Measurements from ENCODE around the gene COG2. TPM values are rescaled to one million over a fixed set of nuclear protein-coding genes. Genes with fewer than 3 reads are reported as not detected.

COG2 gene
- total RNA-seq, 2 donors from 2014 or later: 22.9 to 31.0 TPM

GRCh38 chr1:230684998-230685397 lies 42.7 kb downstream of the COG2 start:
- no peaks in the 10 kb centered on the region for H3K9me3 ChIP-seq
- H3K4me1 ChIP-seq (ENCODE audit: control insufficient read depth in 1 of 2, low read depth in 2 of 2): peaks cover 0 to 25% of the 10 kb centered on the region in 2 donors
- no peak overlapping the region for H3K27ac ChIP-seq
- TF ChIP-seq, protein P1, sequence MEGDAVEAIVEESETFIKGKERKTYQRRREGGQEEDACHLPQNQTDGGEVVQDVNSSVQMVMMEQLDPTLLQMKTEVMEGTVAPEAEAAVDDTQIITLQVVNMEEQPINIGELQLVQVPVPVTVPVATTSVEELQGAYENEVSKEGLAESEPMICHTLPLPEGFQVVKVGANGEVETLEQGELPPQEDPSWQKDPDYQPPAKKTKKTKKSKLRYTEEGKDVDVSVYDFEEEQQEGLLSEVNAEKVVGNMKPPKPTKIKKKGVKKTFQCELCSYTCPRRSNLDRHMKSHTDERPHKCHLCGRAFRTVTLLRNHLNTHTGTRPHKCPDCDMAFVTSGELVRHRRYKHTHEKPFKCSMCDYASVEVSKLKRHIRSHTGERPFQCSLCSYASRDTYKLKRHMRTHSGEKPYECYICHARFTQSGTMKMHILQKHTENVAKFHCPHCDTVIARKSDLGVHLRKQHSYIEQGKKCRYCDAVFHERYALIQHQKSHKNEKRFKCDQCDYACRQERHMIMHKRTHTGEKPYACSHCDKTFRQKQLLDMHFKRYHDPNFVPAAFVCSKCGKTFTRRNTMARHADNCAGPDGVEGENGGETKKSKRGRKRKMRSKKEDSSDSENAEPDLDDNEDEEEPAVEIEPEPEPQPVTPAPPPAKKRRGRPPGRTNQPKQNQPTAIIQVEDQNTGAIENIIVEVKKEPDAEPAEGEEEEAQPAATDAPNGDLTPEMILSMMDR (IDR thresholded peaks at IDR 0.05): no peak
- H3K4me3 ChIP-seq: no peak overlapping the region
- no peaks in the 10 kb centered on the region for H3K27me3 ChIP-seq (replicated peaks; ENCODE audit: insufficient read depth)
- peaks cover 47% of the 10 kb centered on the region for H3K36me3 ChIP-seq
- DNase-seq (ENCODE audit: low spot score) (no peak), ATAC-seq (ENCODE audit: insufficient number of reproducible peaks, low FRiP score, low read depth) (no peak)

GRCh38 chr1:230686747-230687146 lies 44.5 kb downstream of the COG2 start:
- Histone ChIP-seq H3K27me3 (replicated peaks; ENCODE audit: insufficient read depth) (no peaks in the 10 kb centered on the region), H3K27ac (no peak overlapping the region), H3K4me3 (no peak overlapping the region), H3K36me3 (peaks cover 55% of the 10 kb centered on the region), H3K4me1 (ENCODE audit: control insufficient read depth in 1 of 2, low read depth in 2 of 2) (peaks cover 0 to 22% of the 10 kb centered on the region in 2 donors), H3K9me3 (no peaks in the 10 kb centered on the region)
- TF ChIP-seq, protein P1 (IDR thresholded peaks at IDR 0.05): no peak
- ATAC-seq (ENCODE audit: insufficient number of reproducible peaks, low FRiP score, low read depth) (no peak), DNase-seq (ENCODE audit: low spot score) (no peak)

GRCh38 chr1:230690101-230690500 lies 47.8 kb downstream of the COG2 start:
- ATAC-seq (ENCODE audit: insufficient number of reproducible peaks, low FRiP score, low read depth) (no peak), DNase-seq (ENCODE audit: low spot score) (no peak)
- Histone ChIP-seq H3K27me3 (replicated peaks; ENCODE audit: insufficient read depth) (no peaks in the 10 kb centered on the region), H3K36me3 (peaks cover 51% of the 10 kb centered on the region), H3K4me1 (ENCODE audit: control insufficient read depth in 1 of 2, low read depth in 2 of 2) (no peaks in the 10 kb centered on the region), H3K9me3 (no peaks in the 10 kb centered on the region), H3K4me3 (no peak overlapping the region), H3K27ac (no peak overlapping the region)
- TF ChIP-seq, protein P1 (IDR thresholded peaks at IDR 0.05): no peak

DNA sequence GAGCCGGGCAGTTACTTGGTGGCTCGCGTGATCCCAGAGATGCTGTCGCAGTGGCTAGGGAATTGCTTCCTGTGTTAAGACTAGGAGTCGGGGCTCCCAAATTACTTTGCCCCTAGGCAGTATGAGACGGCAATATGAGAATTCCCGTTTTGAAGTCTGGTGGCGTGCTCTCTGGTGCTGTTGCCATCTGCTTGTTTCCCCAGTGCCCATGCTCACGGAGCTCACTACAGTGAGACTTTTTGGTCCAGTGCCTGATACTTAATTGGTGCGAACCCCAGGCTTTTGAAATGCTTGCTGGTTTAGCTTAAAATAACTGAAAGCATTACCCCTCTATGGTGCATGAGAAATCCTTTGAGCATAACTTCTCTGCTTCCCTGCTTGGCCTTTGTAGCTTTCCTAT lies 49.3 kb downstream of the COG2 start:
- Histone ChIP-seq H3K9me3 (no peaks in the 10 kb centered on the region), H3K27me3 (replicated peaks; ENCODE audit: insufficient read depth) (no peaks in the 10 kb centered on the region), H3K36me3 (peaks cover 40% of the 10 kb centered on the region), H3K4me3 (no peak overlapping the region), H3K27ac (no peak overlapping the region), H3K4me1 (ENCODE audit: control insufficient read depth in 1 of 2, low read depth in 2 of 2) (no peaks in the 10 kb centered on the region)
- ATAC-seq (ENCODE audit: insufficient number of reproducible peaks, low FRiP score, low read depth): no peak
- DNase-seq (ENCODE audit: low spot score): no peak
- TF ChIP-seq, protein P1 (IDR thresholded peaks at IDR 0.05): no peak

DNA sequence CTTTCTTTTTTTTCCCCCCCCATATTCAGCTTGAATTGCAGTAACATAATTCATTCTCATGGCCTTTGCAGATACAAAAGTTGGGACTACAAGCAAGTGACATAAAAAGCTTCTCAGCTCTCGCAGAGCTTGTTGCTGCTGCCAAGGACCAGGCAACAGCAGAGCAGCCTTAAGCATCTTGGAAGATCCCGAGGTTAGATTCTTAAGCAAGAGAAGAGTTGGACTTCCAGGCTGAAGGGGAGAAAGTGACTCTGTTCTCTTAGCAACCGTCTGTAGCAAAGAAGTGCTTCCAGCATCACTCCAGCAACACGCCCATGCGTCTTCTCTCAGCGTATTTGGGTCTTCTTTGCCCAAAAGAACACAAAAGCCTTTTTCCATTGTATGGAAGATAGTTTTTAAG lies 50.9 kb downstream of the COG2 start:
- H3K9me3 ChIP-seq: no peaks in the 10 kb centered on the region
- no peak overlapping the region for H3K27ac ChIP-seq
- H3K36me3 ChIP-seq: peaks cover 29% of the 10 kb centered on the region
- TF ChIP-seq, protein P1 (IDR thresholded peaks at IDR 0.05): no peak
- H3K4me1 ChIP-seq (ENCODE audit: control insufficient read depth in 1 of 2, low read depth in 2 of 2): no peaks in the 10 kb centered on the region
- no peaks in the 10 kb centered on the region for H3K27me3 ChIP-seq (replicated peaks; ENCODE audit: insufficient read depth)
- no peak for ATAC-seq (ENCODE audit: insufficient number of reproducible peaks, low FRiP score, low read depth)
- DNase-seq (ENCODE audit: low spot score): no peak
- H3K4me3 ChIP-seq: no peak overlapping the region
